HG03565 (cell line): ENCODE data around the gene POLR1A.
A peak's percentile ranks its signal among the peaks of the same experiment; 100 is the strongest.

ENCODE experiments used
- ATAC-seq: cut with Tn5 transposase; IDR thresholded peaks from one replicate; pipeline ENCODE4 v1.9.1; 2021; ENCODE audit warnings: mild to moderate bottlenecking, moderate library complexity; ENCODE audit not compliant: unreplicated experiment

Gene POLR1A

GRCh38 chr2:86038291-86039081 lies 67.2 kb downstream of the POLR1A start:
- no peak for ATAC-seq

- no peak for ATAC-seq
Measured at GRCh38 chr2:86037795-86038192, 67.9 kb downstream of the POLR1A start.

GRCh38 chr2:86037141-86037794 lies 68.4 kb downstream of the POLR1A start:
- ATAC-seq: no peak

- no peak for ATAC-seq
Measured at GRCh38 chr2:86036669-86037138, 69.0 kb downstream of the POLR1A start.

GRCh38 chr2:86035883-86036668 lies 69.6 kb downstream of the POLR1A start:
- ATAC-seq: peak; percentile 67

- no peak for ATAC-seq
Measured at GRCh38 chr2:86035376-86035882, 70.3 kb downstream of the POLR1A start.

- no peak for ATAC-seq
Measured at GRCh38 chr2:86033751-86034692, 71.7 kb downstream of the POLR1A start.

- no peak for ATAC-seq
Measured at GRCh38 chr2:86032861-86033595, 72.7 kb downstream of the POLR1A start.

- no peak for ATAC-seq
Measured at GRCh38 chr2:86031606-86032005, 74.1 kb downstream of the POLR1A start.

- no peak for ATAC-seq
Measured at GRCh38 chr2:86031151-86031550, 74.5 kb downstream of the POLR1A start.

GRCh38 chr2:86029873-86030272 lies 75.8 kb downstream of the POLR1A start:
- no peak for ATAC-seq

GRCh38 chr2:86028766-86029381 lies 76.8 kb downstream of the POLR1A start:
- ATAC-seq: no peak

GRCh38 chr2:86027922-86028765 lies 77.5 kb downstream of the POLR1A start:
- ATAC-seq: no peak

GRCh38 chr2:86027196-86027921 lies 78.3 kb downstream of the POLR1A start:
- no peak for ATAC-seq

- ATAC-seq: no peak
Measured at GRCh38 chr2:86026744-86027065, 79.0 kb downstream of the POLR1A start.

- no peak for ATAC-seq
Measured at GRCh38 chr2:86025976-86026743, 79.5 kb downstream of the POLR1A start.

GRCh38 chr2:86025229-86025820 lies 80.4 kb downstream of the POLR1A start:
- ATAC-seq: no peak
